Measurements from ENCODE around the gene EPHB6.

Gene EPHB6

DNA sequence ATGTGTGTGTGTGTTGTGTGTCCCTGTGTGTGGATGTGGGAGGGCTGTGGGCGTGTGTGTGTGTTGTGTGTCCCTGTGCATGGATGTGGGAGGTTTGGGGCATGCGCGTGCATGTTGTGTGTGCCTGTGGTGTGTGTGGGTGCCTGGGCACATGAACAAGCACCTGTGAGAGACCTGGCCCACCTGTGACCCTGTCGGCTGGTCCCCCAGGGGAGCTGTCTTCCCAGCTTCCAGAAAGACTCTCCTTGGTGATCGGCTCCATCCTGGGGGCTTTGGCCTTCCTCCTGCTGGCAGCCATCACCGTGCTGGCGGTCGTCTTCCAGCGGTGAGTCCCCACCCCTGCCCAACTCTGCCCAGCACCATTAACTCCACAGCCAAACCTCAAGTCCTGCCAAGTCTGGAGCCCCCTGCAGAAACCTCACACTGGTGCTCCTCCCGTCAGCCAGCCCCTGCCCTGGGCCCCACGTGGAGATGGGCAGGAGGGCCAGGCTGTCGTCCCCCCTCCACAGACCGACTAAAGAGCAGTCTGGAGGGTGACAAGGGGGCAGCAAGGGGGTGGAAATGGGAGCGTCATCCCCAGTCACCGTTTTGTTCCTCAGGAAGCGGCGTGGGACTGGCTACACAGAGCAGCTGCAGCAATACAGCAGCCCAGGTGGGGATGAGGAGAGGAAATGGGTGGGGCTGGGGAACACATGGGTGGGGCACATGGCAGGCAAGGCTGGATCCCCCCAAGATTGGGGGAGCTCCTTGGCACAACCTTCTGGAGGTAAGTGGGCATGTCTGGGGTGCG lies 12.7 kb downstream of the EPHB6 start:
- TF ChIP-seq, protein P1, sequence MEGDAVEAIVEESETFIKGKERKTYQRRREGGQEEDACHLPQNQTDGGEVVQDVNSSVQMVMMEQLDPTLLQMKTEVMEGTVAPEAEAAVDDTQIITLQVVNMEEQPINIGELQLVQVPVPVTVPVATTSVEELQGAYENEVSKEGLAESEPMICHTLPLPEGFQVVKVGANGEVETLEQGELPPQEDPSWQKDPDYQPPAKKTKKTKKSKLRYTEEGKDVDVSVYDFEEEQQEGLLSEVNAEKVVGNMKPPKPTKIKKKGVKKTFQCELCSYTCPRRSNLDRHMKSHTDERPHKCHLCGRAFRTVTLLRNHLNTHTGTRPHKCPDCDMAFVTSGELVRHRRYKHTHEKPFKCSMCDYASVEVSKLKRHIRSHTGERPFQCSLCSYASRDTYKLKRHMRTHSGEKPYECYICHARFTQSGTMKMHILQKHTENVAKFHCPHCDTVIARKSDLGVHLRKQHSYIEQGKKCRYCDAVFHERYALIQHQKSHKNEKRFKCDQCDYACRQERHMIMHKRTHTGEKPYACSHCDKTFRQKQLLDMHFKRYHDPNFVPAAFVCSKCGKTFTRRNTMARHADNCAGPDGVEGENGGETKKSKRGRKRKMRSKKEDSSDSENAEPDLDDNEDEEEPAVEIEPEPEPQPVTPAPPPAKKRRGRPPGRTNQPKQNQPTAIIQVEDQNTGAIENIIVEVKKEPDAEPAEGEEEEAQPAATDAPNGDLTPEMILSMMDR (IDR thresholded peaks at IDR 0.05; ENCODE audit: low read depth, low read length, missing control alignments) = no peak
- H3K4me3 ChIP-seq (replicated peaks; ENCODE audit: low read depth, low read length) = no peak overlapping the region
- DNase-seq (ENCODE audit: extremely low read depth, low read depth) = no peak

- TF ChIP-seq, protein P1 (IDR thresholded peaks at IDR 0.05; ENCODE audit: low read depth, low read length, missing control alignments) = no peak
- no peak overlapping the region for H3K4me3 ChIP-seq (replicated peaks; ENCODE audit: low read depth, low read length)
- no peak for DNase-seq (ENCODE audit: extremely low read depth, low read depth)
Measured at GRCh38 chr7:142868188-142868985, 13.5 kb downstream of the EPHB6 start.

DNA sequence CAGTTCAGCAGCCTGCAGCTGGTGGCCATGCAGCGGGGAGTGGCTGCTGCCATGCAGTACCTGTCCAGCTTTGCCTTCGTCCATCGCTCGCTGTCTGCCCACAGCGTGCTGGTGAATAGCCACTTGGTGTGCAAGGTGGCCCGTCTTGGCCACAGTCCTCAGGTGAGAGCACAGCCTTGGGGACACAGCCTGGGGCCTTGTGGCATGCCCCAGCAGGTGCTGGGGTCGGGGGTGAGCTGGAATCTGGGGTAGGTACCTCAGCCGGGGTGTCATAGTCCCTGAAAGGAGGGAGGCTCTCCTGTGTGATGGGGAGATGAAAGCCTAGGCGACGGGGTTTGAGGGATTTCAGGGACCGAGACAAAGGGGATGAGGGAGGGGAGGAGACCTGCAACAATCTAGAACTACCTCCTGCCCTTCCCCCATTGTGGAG lies 14.1 kb downstream of the EPHB6 start:
- no peak overlapping the region for H3K4me3 ChIP-seq (replicated peaks; ENCODE audit: low read depth, low read length)
- DNase-seq (ENCODE audit: extremely low read depth, low read depth) = no peak
- TF ChIP-seq, protein P1 (IDR thresholded peaks at IDR 0.05; ENCODE audit: low read depth, low read length, missing control alignments) = no peak

DNA sequence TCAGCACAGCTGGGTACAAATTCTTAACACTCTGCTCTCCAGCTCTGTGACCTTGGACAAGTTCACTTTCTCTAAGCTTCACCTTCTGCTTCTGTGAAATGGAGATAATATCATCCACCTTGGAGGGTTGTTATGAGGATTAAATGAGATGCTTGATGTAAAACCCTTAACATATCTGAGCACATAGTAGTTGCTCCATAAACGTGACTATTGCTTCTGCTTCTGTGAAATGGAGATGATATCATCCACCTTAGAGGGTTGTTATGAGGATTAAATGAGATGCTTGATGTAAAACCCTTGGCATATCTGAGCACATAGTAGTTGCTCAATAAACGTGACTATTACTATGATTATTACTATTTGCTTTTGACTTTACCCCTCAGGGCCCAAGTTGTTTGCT lies 14.6 kb downstream of the EPHB6 start:
- no peak for DNase-seq (ENCODE audit: extremely low read depth, low read depth)
- TF ChIP-seq, protein P1 (IDR thresholded peaks at IDR 0.05; ENCODE audit: low read depth, low read length, missing control alignments) = no peak

GRCh38 chr7:142870147-142870559 lies 15.3 kb downstream of the EPHB6 start:
- DNase-seq (ENCODE audit: extremely low read depth, low read depth) = no peak
- no peak overlapping the region for H3K4me3 ChIP-seq (replicated peaks; ENCODE audit: low read depth, low read length)
- TF ChIP-seq, protein P1 (IDR thresholded peaks at IDR 0.05; ENCODE audit: low read depth, low read length, missing control alignments) = no peak

More for the DNA sequence above, 14.6 kb downstream of the EPHB6 start:
- no peak overlapping the region for H3K4me3 ChIP-seq (replicated peaks; ENCODE audit: low read depth, low read length)

GRCh38 chr7:142870566-142871259 lies 15.8 kb downstream of the EPHB6 start:
- TF ChIP-seq, protein P1 (IDR thresholded peaks at IDR 0.05; ENCODE audit: low read depth, low read length, missing control alignments) = no peak
- no peak for DNase-seq (ENCODE audit: extremely low read depth, low read depth)
- H3K4me3 ChIP-seq (replicated peaks; ENCODE audit: low read depth, low read length) = no peak overlapping the region

Data from HFF-Myc (cell line).